ENCODE data around the gene KLHL1.

DNA sequence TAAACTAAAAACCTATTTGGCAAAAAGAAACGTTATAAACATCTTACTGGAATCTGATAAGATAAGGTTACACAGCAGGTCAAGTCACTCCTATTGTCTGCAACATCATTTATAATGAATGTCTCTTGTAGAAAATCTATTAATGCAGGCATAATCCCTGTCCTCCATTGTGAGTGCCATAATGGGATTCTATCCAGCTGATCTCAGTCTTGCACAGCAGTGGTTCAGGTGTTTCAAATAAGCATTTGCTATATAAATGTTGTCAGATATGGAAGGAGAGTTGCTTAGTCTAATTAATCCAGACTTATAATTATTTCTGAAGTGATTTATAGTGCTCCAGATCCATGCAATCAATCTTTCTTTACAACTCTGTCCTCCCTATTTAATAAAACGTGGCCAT lies 187.1 kb downstream of the KLHL1 start:
- TF ChIP-seq, protein P1, sequence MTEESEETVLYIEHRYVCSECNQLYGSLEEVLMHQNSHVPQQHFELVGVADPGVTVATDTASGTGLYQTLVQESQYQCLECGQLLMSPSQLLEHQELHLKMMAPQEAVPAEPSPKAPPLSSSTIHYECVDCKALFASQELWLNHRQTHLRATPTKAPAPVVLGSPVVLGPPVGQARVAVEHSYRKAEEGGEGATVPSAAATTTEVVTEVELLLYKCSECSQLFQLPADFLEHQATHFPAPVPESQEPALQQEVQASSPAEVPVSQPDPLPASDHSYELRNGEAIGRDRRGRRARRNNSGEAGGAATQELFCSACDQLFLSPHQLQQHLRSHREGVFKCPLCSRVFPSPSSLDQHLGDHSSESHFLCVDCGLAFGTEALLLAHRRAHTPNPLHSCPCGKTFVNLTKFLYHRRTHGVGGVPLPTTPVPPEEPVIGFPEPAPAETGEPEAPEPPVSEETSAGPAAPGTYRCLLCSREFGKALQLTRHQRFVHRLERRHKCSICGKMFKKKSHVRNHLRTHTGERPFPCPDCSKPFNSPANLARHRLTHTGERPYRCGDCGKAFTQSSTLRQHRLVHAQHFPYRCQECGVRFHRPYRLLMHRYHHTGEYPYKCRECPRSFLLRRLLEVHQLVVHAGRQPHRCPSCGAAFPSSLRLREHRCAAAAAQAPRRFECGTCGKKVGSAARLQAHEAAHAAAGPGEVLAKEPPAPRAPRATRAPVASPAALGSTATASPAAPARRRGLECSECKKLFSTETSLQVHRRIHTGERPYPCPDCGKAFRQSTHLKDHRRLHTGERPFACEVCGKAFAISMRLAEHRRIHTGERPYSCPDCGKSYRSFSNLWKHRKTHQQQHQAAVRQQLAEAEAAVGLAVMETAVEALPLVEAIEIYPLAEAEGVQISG (CRISPR knock-in tag; IDR thresholded peaks at IDR 0.05), result no peak
- TF ChIP-seq NFIC (IDR thresholded peaks at IDR 0.05; ENCODE audit: low read length) (no peak), MTF1 (CRISPR knock-in tag; IDR thresholded peaks at IDR 0.05) (no peak), KDM5B (CRISPR knock-in tag; IDR thresholded peaks at IDR 0.05; ENCODE audit: borderline replicate concordance) (no peak), SRSF1 (optimal IDR thresholded peaks at IDR 0.05; ENCODE audit: low read depth, low read length) (no peak), ETV6 (CRISPR knock-in tag; conservative IDR thresholded peaks at IDR 0.05) (no peak)
- TF ChIP-seq, protein P2, sequence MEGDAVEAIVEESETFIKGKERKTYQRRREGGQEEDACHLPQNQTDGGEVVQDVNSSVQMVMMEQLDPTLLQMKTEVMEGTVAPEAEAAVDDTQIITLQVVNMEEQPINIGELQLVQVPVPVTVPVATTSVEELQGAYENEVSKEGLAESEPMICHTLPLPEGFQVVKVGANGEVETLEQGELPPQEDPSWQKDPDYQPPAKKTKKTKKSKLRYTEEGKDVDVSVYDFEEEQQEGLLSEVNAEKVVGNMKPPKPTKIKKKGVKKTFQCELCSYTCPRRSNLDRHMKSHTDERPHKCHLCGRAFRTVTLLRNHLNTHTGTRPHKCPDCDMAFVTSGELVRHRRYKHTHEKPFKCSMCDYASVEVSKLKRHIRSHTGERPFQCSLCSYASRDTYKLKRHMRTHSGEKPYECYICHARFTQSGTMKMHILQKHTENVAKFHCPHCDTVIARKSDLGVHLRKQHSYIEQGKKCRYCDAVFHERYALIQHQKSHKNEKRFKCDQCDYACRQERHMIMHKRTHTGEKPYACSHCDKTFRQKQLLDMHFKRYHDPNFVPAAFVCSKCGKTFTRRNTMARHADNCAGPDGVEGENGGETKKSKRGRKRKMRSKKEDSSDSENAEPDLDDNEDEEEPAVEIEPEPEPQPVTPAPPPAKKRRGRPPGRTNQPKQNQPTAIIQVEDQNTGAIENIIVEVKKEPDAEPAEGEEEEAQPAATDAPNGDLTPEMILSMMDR (CRISPR knock-in tag; IDR thresholded peaks at IDR 0.05), result no peak
